Type B pancreatic cell (in vitro differentiated cells): Measurements from ENCODE around the gene MYOG. TPM values are rescaled to one million over a fixed set of nuclear protein-coding genes. Genes with fewer than 3 reads are reported as not detected.

Experiments
- DNase-seq: peaks from one replicate; pipeline ENCODE4 v3.0.0; 2021; ENCODE audit warnings: mixed read lengths; ENCODE audit not compliant: unreplicated experiment; ENCODE audit errors: extremely low spot score
- H3K27ac Mint-ChIP-seq: 2 replicates; pipeline ENCODE4 v1.8.0; 2021; ENCODE audit warnings: mild to moderate bottlenecking, mixed read lengths
- H3K27me3 Mint-ChIP-seq: 2 replicates; pipeline ENCODE4 v1.8.0; 2021; ENCODE audit warnings: mixed read lengths
- H3K36me3 Mint-ChIP-seq: 2 replicates; pipeline ENCODE4 v1.8.0; 2021; ENCODE audit warnings: mixed read lengths
- H3K4me1 Mint-ChIP-seq: one replicate; pipeline ENCODE4 v1.8.0; 2021; ENCODE audit warnings: mixed read lengths; ENCODE audit not compliant: unreplicated experiment
- H3K4me3 Mint-ChIP-seq: 2 replicates; pipeline ENCODE4 v1.8.0; 2021; ENCODE audit warnings: mild to moderate bottlenecking, mixed read lengths
- H3K9me3 Mint-ChIP-seq: 2 replicates; pipeline ENCODE4 v1.8.0; 2021; ENCODE audit warnings: mixed read lengths
- CTCF ChIP-seq: fragments of 200-600 bp; sonication (generic); conservative IDR thresholded peaks from 2 replicates; pipeline ENCODE4 v1.5.0; 2021; ENCODE audit warnings: antibody characterized with exemption, mild to moderate bottlenecking
- total RNA-seq: library from RNA; stranded (reverse); gene quantifications from 2 replicates; pipeline ENCODE4 v1.2.1, GENCODE V29; 2021; ENCODE audit warnings: low replicate concordance

The MYOG gene
- total RNA-seq, 1 donor from 2014 or later = 2.1 TPM

- Mint-ChIP-seq H3K27ac (no peak overlapping the region), H3K4me3 (no peak overlapping the region), H3K9me3 (no peaks in the 10 kb centered on the region), H3K27me3 (peaks cover 81% of the 10 kb centered on the region), H3K4me1 (peaks cover 22% of the 10 kb centered on the region), H3K36me3 (no peaks in the 10 kb centered on the region)
- peak; percentile 57 for DNase-seq
- TF ChIP-seq CTCF = peak; percentile 63
Measured at GRCh38 chr1:203126151-203126865, 40.5 kb upstream of the MYOG start.

- DNase-seq = peak; percentile 52
- Mint-ChIP-seq H3K27ac (no peak overlapping the region), H3K27me3 (peaks cover 88% of the 10 kb centered on the region), H3K9me3 (no peaks in the 10 kb centered on the region), H3K4me1 (peaks cover 15% of the 10 kb centered on the region), H3K4me3 (no peak overlapping the region), H3K36me3 (no peaks in the 10 kb centered on the region)
- TF ChIP-seq CTCF = no peak
Measured at GRCh38 chr1:203124546-203125317, 38.9 kb upstream of the MYOG start.

GRCh38 chr1:203124011-203124410 is 38.2 kb upstream of the MYOG start:
- no peak for TF ChIP-seq CTCF
- H3K36me3 Mint-ChIP-seq = no peaks in the 10 kb centered on the region
- peaks cover 13% of the 10 kb centered on the region for H3K4me1 Mint-ChIP-seq
- no peak overlapping the region for H3K27ac Mint-ChIP-seq
- H3K4me3 Mint-ChIP-seq = no peak overlapping the region
- H3K9me3 Mint-ChIP-seq = no peaks in the 10 kb centered on the region
- peaks cover 85% of the 10 kb centered on the region for H3K27me3 Mint-ChIP-seq
- DNase-seq = peak; percentile 53

- Mint-ChIP-seq H3K4me1 (peaks cover 11% of the 10 kb centered on the region), H3K9me3 (no peaks in the 10 kb centered on the region), H3K4me3 (no peak overlapping the region), H3K27ac (no peak overlapping the region), H3K27me3 (peaks cover 88% of the 10 kb centered on the region), H3K36me3 (no peaks in the 10 kb centered on the region)
- peak; percentile 47 for DNase-seq
- TF ChIP-seq CTCF = no peak
Measured at GRCh38 chr1:203122159-203122558, 36.3 kb upstream of the MYOG start.

- H3K27me3 Mint-ChIP-seq = peaks cover 88% of the 10 kb centered on the region
- H3K4me3 Mint-ChIP-seq = no peak overlapping the region
- no peak for TF ChIP-seq CTCF
- no peaks in the 10 kb centered on the region for H3K9me3 Mint-ChIP-seq
- peak; percentile 56 for DNase-seq
- peaks cover 6% of the 10 kb centered on the region for H3K4me1 Mint-ChIP-seq
- no peak overlapping the region for H3K27ac Mint-ChIP-seq
- no peaks in the 10 kb centered on the region for H3K36me3 Mint-ChIP-seq
Measured at GRCh38 chr1:203121186-203122015, 35.6 kb upstream of the MYOG start.
